GM21526 (cell line): ENCODE data around the gene MPC1.

Experiments used
- ATAC-seq: cut with Tn5 transposase; IDR thresholded peaks from one replicate; pipeline ENCODE4 v1.9.1; 2021; ENCODE audit warnings: moderate library complexity; ENCODE audit not compliant: unreplicated experiment, low FRiP score

MPC1 gene

DNA sequence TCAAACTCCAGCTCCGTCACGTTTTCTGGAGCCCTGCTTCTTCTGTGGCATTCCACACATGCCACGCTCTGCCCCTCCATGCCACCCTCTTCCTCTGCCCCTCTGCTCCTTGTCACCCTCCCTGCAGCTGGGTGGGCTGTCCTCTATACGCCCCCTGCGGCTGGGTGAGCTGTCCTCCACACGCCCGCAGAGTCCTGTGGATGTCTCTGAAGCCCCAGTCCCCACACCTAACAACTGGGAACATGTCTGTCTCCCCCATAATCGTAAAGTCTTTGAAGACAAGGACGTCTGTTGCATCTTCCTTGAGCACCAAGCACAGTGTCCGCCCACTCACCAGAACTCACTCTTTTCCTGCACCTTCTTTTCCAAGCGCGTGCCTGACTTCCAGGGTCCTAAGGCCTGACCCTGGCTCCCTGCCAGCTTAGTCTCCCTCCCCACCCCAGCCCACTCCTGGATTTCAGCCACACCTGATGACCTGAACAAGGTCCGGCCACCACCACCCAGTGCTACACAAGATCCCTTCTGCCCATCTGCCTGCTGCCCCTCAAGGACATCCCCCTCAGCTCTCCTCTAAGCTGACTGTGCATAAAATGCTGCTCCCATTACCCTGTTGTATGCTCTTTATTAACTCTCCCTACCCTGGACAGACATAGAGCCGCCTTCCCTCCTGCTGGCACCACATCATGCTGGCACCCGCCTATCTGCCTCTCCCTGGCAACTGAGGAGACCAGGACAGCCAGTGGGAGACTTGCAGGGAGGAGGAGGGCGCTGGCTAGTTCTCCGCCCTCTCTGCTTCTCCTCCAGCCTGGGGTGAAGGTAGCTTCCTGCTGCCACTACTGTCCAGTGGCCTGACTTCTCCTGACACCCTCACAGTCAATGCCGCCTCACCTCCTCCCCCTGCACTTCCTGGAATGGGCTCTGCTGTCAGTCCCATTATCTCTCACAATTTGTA, 63.8 kb downstream of the MPC1 start:
- no peak for ATAC-seq

DNA sequence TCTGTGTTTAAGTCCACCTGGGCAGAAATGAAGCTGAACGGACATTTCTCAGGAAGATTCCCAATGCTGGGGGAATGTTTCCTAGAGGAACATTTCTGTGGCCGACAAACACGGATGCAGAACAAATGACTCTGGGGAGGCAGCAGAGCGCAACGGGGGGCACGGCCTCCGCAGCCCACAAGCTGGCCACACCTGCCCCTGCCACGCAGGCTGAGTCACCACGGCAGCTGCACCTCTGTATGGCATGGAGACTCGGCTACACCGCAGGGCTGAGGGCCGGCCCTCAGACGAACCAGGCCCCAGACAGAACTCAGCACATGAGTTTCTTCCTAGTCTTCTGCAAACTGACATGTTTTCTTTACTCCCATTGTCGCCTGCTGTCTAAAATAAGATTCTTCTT, 64.5 kb downstream of the MPC1 start:
- no peak for ATAC-seq

DNA sequence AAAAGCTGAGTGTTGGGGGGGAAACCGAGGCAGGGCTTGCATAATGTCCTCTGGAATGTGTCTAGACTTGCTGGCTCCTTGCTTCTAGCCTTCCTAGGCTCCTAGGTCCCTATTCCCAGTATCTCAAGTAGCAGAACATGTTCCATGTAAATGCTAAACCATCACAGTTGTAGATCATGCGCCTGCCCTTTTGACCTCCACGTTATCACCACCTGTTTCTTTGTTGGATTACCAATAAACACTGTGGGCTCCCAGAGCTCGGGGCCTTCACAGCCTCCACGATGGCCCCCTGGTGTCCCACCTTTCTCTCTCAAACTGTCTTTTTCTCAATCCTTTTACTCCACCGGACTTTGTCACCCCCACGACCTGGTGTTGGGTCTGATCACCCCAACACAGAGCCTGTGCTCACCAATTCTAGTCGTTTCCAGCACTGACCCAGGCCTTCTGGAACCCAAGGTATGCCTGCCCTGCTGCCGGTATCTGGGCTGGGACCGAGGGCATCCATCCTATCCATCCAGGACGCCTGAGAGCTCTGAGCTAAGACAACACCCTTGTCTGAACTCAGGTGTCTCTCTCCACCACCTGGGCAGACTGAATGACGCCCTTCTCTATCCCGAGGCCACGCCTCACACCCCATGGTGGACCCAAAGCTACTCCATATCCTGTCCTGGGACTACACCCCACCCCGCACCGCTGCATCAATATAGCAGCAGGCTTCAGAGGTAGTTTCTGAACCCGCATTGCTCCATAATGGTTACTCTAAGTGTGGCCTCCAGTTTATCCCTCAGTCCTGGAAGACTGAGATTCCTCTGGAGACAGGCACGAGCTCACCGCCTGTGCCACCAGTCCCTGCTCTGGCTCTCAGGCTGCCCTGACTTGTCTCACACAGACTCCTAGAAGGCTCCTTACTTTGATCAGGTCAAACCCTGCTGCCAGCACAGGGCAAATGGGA, 65.2 kb downstream of the MPC1 start:
- no peak for ATAC-seq

GRCh38 chr6:166315436-166315835, 67.3 kb downstream of the MPC1 start:
- ATAC-seq: no peak
